Fibroblast of the aortic adventitia (primary cell): ENCODE data around the gene GOLGA7B. TPM values are rescaled to one million over a fixed set of nuclear protein-coding genes. Genes with fewer than 3 reads are reported as not detected.

Experiments
- DNase-seq: peaks from one replicate; pipeline ENCODE4 v3.0.0-alpha.2; 2010; ENCODE audit warnings: low read depth
- H3K4me3 ChIP-seq: 2 replicates; pipeline ENCODE4 v1.5.1; 2011; ENCODE audit warnings: low read depth, mild to moderate bottlenecking, control low read depth, low read length, moderate library complexity
- total RNA-seq: library from RNA; depleted of rRNA; stranded (reverse); fragments of >200 nt; gene quantifications from 2 replicates; pipeline ENCODE4 v1.2.3, GENCODE V29; 2012; ENCODE audit warnings: low replicate concordance
- TF ChIP-seq, protein P1 (sequence below): IDR thresholded peaks from 2 replicates; pipeline ENCODE4 v1.5.1; 2011; ENCODE audit warnings: mild to moderate bottlenecking, low read length, control low read depth, inconsistent platforms; ENCODE audit not compliant: insufficient read depth

GOLGA7B gene
- total RNA-seq, 1 donor, result not detected

DNA sequence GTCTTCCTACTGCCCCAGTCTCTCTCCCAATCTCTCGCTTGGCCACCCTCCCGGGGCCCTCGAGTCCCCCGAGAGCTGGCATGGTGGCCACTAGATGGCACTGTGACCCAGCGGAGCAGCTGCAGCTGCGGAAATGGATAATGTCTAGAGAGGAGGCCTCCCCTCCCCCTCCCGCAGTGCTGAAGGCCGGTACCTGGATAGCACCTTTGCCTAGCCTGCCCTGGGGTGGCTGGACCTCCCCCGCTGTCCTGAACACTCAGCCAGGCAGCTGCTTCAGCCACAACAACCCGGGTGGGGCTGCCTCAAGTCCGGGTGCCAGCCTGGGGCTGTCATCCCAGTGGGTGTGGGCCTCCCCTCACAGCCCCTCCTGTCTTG lies 65.2 kb downstream of the GOLGA7B start:
- TF ChIP-seq, protein P1, sequence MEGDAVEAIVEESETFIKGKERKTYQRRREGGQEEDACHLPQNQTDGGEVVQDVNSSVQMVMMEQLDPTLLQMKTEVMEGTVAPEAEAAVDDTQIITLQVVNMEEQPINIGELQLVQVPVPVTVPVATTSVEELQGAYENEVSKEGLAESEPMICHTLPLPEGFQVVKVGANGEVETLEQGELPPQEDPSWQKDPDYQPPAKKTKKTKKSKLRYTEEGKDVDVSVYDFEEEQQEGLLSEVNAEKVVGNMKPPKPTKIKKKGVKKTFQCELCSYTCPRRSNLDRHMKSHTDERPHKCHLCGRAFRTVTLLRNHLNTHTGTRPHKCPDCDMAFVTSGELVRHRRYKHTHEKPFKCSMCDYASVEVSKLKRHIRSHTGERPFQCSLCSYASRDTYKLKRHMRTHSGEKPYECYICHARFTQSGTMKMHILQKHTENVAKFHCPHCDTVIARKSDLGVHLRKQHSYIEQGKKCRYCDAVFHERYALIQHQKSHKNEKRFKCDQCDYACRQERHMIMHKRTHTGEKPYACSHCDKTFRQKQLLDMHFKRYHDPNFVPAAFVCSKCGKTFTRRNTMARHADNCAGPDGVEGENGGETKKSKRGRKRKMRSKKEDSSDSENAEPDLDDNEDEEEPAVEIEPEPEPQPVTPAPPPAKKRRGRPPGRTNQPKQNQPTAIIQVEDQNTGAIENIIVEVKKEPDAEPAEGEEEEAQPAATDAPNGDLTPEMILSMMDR, result peak; percentile 85
- H3K4me3 ChIP-seq, result no peak overlapping the region
- peak; percentile 53 for DNase-seq

DNA sequence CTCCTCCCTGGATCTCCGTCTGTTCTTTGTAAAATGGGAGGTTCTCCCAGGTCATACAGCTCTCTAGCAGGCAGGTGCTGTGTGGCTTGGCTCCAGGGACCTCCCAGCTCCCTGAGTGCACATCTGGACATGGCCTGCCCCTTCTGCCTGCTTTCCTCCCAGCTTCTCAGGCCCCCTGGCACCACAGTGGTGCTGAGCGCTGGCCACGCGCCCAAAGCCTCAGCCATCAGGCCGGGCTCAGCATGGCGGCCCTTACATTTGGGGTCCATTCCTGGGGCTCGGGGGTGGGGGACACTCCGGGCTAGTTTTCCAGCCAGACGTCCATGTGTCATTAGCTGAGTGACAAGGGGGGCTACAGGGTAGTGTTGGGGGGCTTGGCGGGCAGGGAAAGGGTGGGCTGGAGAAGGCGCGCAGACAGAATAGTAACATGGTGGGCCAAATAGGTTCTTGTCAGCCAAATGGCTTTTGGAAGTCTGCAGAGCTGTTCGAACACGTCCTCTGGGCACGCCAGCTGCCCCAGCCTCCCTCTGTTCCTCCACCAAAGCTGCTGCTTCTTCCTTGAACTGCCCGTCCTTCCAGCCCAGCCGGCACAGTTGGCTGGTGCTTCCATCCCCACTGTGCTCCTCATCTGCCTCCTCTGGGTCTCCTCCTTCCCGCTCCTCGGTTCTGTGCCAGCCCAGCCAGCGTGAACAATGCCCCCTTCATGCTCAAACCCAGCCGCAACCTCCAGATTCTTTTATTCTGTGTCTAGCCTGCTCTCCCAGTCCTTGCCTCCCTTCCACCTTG lies 65.9 kb downstream of the GOLGA7B start:
- TF ChIP-seq, protein P1, result no peak
- no peak overlapping the region for H3K4me3 ChIP-seq
- DNase-seq, result no peak

DNA sequence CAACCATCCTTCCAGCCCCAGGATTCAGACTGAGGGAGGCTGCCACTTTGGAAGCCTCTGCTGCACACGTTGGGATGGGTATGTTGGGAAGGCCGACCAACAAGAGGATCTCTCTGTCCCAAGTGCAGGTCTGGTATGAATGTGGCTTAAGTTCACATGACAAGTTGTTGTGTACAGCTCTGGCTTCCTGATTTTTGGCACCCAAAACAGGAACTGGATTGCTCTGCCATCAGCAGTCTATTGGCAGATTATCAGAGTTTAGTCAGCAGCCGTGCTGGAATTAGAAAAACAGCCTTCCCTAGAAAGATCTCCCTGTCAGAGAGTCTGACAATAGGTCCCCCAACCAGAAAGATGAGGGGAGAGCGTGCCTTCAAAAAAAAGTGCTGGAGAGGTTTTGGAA lies 66.9 kb downstream of the GOLGA7B start:
- TF ChIP-seq, protein P1, result no peak
- H3K4me3 ChIP-seq, result no peak overlapping the region
- DNase-seq, result peak; percentile 30

DNA sequence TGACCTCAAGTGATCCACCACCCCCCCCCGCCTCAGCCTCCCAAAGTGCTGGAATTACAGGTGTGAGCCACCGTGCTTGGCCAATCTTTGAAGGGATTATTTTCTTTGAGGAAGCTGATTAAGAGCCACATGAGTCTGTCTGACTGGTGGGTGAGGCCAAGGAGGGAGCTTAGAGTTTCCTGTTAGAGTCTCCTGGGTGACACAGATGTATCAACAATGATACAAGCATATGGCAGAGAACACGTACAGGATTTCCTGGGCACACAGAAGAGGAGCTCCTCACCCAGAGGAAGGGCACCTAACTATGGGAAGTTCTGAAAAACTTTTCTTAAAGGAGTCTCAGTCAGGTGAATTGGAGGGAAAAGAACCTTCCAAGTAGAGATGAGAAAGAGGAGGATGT lies 69.4 kb downstream of the GOLGA7B start:
- H3K4me3 ChIP-seq, result no peak overlapping the region
- TF ChIP-seq, protein P1, result no peak
- DNase-seq, result no peak

DNA sequence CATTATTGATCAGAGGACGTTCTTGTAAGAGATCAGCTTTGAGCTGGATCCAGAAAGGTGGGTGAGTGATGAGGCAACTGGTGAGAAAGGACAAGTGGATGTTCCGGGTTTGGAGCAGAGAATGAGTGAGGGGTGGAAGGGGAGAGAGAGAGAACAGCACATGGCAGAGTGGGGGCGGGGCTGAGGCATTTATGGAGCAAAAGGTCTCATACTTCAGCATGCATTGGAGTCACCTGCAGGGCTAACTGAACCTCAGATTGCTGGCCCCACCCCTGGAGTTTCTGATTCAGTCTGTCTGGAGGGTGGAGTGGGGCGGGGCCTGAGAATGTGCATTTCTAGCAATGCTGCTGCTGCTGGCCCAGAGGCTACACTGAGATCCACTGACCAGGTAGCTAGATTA lies 71.2 kb downstream of the GOLGA7B start:
- no peak for DNase-seq
- TF ChIP-seq, protein P1, result no peak
- H3K4me3 ChIP-seq, result no peak overlapping the region

Other genes starting within 250 kb of the GOLGA7B start
- 6.5 and 10.1 TPM in 2 replicates for gene MORN4, start 216.3 kb upstream of the GOLGA7B start, total RNA-seq
- gene PI4K2A, start 209.2 kb upstream of the GOLGA7B start, total RNA-seq, result 10.1 and 22.3 TPM in 2 replicates
- gene AVPI1, start 162.6 kb upstream of the GOLGA7B start, total RNA-seq, result 20.2 TPM in 2 replicates
- 34.9 and 64.3 TPM in 2 replicates for gene MARVELD1, start 136.1 kb upstream of the GOLGA7B start, total RNA-seq
- gene ZFYVE27, start 112.7 kb upstream of the GOLGA7B start, total RNA-seq, result 14.1 and 20.4 TPM in 2 replicates
- gene SFRP5, start 77.8 kb upstream of the GOLGA7B start, total RNA-seq, result not detected in 2 replicates
- gene CRTAC1, start 180.8 kb downstream of the GOLGA7B start, total RNA-seq, result not detected in 2 replicates